Esophagus squamous epithelium (tissue), 4 donors: ENCODE results near the gene TMEM235.

ENCODE experiments used
- POLR2A ChIP-seq, 4 donors: fragments of 450-650 bp; IDR thresholded peaks; one replicate each; pipeline ENCODE4 v1.6.1; 2017; ENCODE audit warnings: antibody characterized with exemption in 4 of 4, mild to moderate bottlenecking in 4 of 4, moderate library complexity in 3 of 4
- TF ChIP-seq, protein P1 (sequence below), 6 experiments: fragments of 450-650 bp in 4 of 6; fragments of 200-600 bp in 2 of 6; sonication (generic) in 2 of 6; IDR thresholded peaks; one replicate each; pipeline ENCODE4 v1.5.1; 2016 to 2019; ENCODE audit warnings: antibody characterized with exemption in 6 of 6, mild to moderate bottlenecking in 4 of 6, moderate library complexity in 4 of 6

GRCh38 chr17:78268191-78268874, 36.9 kb downstream of the TMEM235 start:
- TF ChIP-seq, protein P1, sequence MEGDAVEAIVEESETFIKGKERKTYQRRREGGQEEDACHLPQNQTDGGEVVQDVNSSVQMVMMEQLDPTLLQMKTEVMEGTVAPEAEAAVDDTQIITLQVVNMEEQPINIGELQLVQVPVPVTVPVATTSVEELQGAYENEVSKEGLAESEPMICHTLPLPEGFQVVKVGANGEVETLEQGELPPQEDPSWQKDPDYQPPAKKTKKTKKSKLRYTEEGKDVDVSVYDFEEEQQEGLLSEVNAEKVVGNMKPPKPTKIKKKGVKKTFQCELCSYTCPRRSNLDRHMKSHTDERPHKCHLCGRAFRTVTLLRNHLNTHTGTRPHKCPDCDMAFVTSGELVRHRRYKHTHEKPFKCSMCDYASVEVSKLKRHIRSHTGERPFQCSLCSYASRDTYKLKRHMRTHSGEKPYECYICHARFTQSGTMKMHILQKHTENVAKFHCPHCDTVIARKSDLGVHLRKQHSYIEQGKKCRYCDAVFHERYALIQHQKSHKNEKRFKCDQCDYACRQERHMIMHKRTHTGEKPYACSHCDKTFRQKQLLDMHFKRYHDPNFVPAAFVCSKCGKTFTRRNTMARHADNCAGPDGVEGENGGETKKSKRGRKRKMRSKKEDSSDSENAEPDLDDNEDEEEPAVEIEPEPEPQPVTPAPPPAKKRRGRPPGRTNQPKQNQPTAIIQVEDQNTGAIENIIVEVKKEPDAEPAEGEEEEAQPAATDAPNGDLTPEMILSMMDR (IDR thresholded peaks at IDR 0.05), result no peak
- TF ChIP-seq POLR2A (IDR thresholded peaks at IDR 0.05), result no peak
